HG03175 (cell line): ENCODE results near the gene ZNF528.

Experiments
- ATAC-seq: cut with Tn5 transposase; IDR thresholded peaks from one replicate; pipeline ENCODE4 v1.9.1; 2021; ENCODE audit warnings: mild to moderate bottlenecking, moderate library complexity; ENCODE audit not compliant: unreplicated experiment

The ZNF528 gene

DNA sequence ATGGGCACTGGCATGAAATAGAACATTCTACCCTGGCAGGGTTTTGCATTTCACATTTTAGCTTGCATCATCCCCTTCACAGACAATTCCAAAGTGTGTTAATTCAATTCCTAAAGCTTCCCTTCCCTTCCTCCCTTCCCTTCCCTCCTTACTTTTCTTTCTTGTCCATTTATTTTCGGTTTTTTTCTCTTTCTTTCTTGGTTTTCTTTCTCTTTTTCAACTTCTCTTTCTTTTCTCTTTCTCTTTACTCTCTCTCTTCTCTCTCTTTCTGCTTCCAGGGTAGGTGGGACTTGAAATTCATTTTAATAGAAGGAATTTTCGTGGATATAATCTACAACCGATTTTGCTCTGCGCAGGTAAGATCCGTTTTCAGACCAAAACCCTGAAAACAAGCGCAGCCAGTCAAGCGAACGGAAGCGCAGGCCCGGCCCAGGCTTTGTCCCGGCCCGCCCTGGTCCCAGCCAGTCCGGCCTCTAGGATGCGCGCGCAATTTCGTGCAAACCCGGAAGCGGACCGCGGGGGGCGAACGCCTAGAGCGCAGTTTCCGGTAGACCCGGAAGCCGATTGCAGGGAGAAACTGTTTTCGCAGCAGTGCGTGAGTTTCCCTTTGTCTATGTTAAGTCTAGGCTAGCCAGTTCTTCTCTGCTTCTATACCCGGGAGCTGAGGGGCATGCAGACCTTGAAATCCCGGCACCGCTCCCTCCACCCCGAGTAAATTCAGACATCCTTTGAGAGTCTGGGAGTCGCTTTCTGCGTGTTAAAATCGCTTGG is at the start of gene ZNF528:
ZNF528 (plus strand) TSS at position 540 of the 771 bp plus-strand sequence. CDS start 4,165 bp downstream, outside the sequence.
- ATAC-seq, result no peak

DNA sequence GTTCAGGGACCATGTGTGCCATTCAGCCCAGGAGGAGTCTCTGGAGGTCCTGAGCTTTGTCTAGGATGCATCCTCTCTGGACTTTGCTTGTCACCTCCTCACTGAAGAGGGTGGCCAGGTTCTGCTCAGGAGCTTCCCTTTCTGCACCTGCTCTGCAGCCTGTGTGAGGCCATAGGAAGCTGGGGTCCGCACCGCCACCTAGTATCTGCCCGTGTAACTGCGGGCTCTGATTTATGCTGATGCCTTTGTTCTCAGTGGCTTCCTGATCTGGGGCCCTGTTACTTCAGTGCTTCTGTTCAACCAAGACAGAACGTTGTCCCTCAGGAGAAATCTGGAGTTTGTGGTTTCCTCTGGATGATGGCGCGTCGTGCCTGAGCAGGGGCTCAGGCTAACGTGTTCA is 46.1 kb upstream of the ZNF528 start:
- ATAC-seq, result no peak

DNA sequence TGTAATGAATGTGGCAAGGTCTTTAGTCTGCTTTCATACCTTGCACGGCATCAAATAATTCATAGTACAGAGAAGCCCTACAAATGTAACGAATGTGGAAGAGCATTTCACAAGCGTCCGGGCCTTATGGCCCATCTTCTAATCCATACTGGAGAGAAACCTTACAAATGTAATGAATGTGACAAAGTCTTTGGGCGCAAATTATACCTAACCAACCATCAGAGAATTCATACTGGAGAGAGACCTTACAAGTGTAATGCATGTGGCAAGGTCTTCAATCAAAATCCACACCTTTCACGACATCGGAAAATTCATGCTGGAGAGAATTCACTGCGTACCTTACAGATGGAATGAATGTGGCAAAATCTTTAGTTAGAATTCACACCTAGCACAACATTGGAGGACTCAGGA is 31.2 kb upstream of the ZNF528 start:
- no peak for ATAC-seq

DNA sequence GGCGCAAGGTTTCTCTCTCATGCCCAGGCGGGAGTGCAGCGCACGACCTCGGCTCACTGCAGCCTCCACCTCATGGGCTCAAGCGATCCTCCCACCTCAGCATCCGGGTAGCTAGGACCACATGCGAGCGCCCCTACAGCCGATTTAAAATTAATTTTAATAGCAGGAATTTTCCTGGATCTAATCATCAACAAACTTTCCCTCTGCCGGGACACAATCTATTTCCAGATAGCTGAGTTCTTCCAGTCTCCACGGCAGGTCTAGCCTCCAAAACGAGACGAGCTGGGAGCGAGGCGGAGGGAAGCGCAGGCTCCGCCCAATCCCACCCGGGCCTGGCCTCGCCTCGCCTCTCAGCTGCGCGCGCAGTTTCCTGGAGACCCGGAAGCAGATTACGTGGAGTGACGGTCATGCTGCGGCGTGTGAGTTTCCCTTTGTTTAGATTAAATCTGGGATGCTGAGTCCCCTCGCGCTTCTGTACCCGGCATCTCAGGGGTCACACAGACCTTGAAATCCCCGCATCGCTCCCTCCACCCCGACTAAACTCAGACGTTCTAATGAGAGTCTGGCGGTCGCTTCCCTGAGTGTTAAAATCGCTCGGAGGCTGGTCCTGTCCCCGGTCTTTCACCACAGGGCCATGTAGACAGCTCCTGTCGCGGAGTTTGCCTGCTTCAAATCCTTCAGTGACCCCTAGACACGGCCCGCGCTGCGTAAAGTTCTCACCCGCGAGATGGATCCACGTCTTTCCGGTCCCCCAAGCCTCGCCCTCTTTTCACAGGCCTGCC is 27.9 kb upstream of the ZNF528 start, which contains the start of gene ZNF880:
ZNF880 (plus strand) TSS at position 365 of the 782 bp plus-strand sequence; CDS start at position 408, 43 bp downstream.
- ATAC-seq, result no peak

DNA sequence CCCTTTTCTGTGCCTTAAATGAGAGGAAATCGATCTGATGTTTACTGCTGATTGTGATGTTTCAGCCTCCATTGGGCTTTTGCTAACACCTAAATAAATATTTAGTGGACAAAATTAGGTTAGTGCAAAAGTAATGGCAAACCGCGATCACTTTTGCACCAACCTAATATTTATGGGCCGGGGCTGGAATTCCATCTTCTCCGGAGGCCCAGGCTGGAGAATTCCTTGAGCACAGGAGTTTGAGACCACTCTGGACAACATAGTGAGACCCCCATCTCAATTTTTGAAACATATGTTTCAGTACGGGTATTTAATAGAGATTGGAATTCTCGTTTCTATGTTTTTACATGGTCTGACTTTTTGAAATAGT is 27.3 kb upstream of the ZNF528 start:
- ATAC-seq, result no peak

DNA sequence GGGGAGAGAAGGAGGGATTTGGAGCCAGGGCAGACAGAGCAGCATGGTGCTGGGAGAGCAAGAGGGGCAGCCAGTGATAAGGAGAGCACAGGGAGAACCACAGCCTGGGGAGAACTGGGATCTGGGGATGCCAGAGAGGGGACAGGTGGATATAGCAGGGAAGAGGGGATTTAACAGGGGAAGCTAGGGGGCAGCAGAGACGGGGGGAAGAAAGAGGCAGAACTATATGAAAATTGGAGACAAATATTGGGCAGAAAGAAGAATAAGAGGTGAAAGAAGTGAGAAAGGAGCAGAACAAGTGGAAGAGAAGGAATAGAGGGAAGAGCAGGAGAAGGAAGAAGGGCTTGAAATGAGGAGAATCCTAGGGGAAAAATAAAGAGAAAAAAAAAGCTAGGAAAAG is 6.5 kb upstream of the ZNF528 start:
- no peak for ATAC-seq

DNA sequence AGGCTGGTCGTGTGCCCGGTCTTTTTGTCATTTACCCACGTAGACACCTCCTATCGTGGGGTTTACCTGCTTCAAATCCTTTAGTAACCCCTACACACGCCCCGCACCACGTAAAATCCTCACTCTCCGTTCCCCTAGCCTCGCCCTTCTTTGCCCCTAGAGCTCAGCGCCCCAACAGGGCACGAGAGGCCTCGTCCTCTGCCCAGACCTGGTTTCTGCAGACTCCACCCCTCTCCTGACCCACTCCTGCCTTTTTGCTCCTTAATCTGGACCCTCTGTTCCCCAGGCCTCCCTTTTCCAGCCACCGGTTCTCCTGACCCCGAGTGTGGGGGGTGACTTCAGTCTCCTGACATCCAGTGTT is 412 bp downstream of the ZNF528 start:
- ATAC-seq, result no peak

DNA sequence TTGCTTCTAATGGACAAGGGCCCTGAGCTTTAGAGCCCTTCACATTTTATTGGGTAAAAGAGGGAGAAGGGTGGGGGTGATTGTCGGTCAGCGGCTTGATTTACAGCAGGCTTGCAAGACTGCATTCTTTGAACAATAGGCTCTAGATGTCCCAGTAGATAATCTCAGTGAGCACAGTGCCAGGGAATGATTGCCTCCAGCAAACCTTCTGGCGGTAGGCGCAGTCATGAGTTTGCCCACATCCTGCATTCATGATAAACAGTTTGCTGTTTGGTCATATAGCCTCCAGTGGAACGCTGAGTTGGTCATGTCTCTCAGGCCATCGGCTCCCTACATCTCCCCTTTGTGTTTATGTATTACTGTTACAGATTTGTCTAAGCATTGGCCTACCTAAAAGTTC is 12.6 kb downstream of the ZNF528 start:
- ATAC-seq, result no peak

DNA sequence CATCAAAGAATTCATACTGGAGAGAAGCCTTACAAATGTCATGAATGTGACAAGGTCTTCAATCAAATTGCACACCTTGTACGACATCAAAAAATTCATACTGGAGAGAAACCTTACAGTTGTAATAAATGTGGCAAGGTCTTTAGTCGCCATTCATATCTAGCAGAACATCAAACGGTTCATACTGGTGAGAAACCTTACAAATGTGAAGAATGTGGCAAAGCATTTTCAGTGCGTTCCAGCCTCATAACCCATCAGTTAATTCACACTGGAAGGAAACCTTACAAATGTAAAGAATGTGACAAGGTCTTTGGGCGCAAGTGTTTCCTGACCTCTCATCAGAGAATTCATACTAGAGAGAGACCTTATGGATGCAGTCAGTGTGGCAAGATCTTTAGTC is 18.1 kb downstream of the ZNF528 start:
- ATAC-seq, result no peak

DNA sequence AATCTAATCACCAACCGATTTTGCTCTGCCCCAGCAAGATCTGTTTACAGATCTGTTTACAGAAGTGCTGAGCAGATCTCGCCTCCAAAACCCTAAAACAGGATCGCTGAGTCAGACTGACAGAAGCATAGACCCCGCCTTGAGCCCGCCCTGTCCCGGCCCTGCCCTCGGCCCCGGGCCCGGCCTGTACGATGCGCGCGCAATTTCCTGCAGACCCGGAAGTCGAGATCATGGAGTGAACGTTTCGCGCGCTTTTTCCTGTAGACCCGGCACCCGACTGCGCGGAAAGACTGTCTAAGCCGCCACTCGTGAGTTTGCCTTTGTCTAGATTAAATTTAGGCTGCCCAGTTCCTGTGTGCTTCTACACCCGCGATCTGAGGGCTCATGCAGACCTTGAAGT is 31.3 kb downstream of the ZNF528 start, which contains the start of gene ZNF534:
ZNF534 (plus strand) TSS at position 212 of the 400 bp plus-strand sequence. CDS start 2,327 bp downstream, outside the sequence.
- ATAC-seq, result no peak

DNA sequence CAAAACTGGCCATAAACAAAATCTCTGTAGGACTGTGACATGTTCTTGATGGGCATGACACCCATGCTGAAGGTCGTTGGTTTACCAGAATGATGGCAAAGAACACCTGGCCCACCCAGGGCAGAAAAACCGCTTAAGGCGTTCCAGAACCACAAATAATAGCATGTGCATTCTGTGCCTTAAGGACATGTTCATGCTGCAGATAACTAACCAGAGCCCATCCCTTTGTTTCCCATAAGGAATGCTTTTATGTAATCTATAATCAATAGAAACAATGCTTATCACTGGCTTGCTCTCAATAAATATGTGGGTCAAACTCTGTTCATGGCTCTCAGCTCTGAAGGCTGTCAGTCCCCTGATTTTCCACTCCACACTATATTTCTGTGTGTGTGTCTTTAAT is 44.5 kb downstream of the ZNF528 start:
- ATAC-seq, result no peak

DNA sequence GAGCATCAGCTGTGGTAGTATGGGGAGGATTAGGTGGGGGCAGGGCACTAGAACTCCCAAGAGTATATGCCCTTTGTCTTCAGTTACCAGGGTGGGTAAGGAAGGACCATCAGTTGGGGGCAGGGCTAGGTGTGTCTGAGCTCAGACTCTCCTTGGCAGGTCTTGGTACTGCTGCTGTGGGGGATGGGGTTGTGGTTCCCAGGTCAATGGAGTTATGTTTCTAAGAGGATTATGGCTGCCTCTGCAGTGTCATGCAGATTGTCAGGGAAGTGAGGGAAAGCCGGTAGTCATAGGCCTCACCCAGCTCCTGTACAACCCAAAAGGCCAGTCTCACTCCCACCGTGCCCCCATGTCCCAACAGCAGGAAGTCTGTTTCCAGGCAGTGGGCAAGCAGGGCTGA is 46.9 kb downstream of the ZNF528 start:
- ATAC-seq, result no peak

DNA sequence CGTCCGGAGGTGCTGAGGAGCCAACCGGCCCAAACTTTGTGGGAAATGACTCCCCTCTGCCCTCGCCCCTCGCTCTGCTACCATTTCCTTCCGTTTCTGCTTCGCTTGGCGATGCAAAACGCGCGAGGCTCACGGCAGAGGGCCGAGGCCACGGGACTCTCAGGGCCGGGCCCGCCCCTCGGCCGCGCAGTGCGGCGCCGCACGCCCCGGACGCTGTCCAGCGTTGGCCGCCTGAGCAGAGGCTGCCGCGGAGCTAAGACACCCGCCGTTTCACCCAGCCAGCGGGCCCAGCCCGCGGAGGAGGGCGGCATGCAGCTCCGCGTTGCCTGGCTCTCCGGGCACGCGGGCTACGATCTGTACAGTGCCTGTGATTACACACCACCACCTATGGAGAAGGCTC is 53.6 kb downstream of the ZNF528 start:
- ATAC-seq, result no peak

DNA sequence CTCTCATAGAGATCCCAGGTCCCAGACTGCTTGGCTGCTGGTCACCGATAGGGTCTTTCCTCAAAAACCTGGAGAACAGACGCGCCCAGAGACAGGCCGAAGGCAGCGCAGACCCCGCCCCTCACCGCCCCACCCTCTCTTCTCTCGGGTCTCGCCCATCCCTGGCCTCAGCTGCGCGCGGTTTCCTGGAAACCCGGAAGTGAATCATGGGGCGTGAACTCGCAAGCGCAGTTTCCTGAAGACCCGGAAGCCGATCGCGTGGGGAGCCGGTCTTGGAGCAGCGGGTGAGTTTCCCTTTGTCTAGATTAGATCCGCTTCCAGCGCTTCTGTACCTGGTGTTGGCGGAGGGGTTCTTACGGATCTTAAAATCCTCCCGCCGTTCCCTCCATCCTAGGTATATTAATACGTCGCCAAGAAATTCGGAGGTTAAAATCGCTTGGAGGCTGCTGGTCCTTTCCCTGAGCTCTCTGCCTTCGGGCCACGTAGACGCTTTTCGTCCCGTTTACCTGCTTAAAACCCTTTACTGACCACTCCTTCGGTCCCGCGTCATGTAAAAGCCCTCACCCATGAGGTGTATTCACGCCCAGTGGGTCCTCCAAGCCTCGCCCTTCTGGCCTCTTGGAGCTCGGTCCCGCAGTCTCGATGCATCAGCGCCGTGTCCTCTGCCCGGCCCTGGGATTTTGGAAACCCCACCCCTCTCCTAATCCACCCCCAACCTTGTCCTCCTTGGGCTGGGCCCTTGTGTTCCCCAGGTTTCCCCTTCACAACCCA is 55.9 kb downstream of the ZNF528 start, which contains the start of gene ZNF578:
ZNF578 (plus strand) TSS at position 230 of the 771 bp plus-strand sequence. CDS start 48,293 bp downstream, outside the sequence.
- ATAC-seq, result no peak

DNA sequence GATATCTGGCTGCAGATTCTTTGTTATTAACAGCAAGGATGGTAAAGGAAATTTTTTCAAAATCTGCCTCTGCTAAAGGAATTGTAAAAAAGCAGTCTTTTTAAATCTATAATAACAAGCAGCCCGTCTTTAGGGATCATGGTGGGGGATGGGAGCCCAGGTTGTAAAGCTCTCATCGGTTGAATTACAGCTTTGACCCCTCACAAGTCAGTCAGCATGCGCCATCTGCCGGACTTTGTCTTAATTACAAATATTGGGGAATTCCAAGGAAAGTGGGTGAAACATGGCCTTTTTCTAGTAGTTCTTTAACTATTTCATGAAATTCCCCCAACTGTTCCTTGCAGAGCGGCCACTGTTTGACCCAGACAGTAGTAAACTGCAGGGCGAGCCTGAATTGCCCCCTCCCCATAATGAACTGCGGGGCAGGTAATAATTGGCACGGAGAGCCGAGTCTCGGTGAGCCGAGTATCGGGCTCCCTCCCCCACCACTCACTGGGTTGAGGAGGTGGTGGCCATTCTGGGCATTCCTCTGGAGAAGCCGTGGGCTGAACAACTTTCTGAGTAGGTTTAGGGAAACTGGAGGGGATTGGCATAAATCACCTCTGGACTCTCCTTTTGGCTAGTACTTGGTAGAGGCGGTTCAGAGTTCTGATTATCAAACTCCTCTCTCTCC is 67.3 kb downstream of the ZNF528 start:
- ATAC-seq, result no peak
